Hematopoietic multipotent progenitor cell (in vitro differentiated cells): ENCODE data around the gene SLX4IP. TPM values are rescaled to one million over a fixed set of nuclear protein-coding genes. Genes with fewer than 3 reads are reported as not detected.

Source experiments
- DNase-seq, 3 donors: peaks; one replicate each; pipeline ENCODE4 v3.0.0-alpha.2; 2011 to 2015; ENCODE audit warnings: low read depth in 2 of 3, low spot score in 2 of 3
- total RNA-seq: library from RNA; depleted of rRNA; stranded (reverse); fragments of >200 nt; gene quantifications from one replicate; pipeline ENCODE4 v1.2.3, GENCODE V29; 2012

The SLX4IP gene
- total RNA-seq, 1 donor, result 4.6 TPM

GRCh38 chr20:10640897-10641296 lies 205.8 kb downstream of the SLX4IP start:
- no peak for DNase-seq

GRCh38 chr20:10641467-10641866 lies 206.4 kb downstream of the SLX4IP start:
- DNase-seq, result no peak

GRCh38 chr20:10641893-10642292 lies 206.8 kb downstream of the SLX4IP start:
- no peak for DNase-seq

GRCh38 chr20:10642856-10643559 lies 207.9 kb downstream of the SLX4IP start:
- peak in 1 of 3 donors; percentile 9 for DNase-seq

GRCh38 chr20:10643560-10643873 lies 208.4 kb downstream of the SLX4IP start:
- DNase-seq, result no peak

GRCh38 chr20:10644458-10645204 lies 209.5 kb downstream of the SLX4IP start:
- DNase-seq, result peak in 1 of 3 donors; percentile 22

GRCh38 chr20:10645205-10645570 lies 210.1 kb downstream of the SLX4IP start:
- DNase-seq, result no peak

GRCh38 chr20:10646006-10646405 lies 210.9 kb downstream of the SLX4IP start:
- DNase-seq, result no peak

- no peak for DNase-seq
Observed at GRCh38 chr20:10646886-10647420, 211.8 kb downstream of the SLX4IP start.

- peak in 1 of 3 donors; percentile 34 for DNase-seq
Observed at GRCh38 chr20:10647471-10647870, 212.4 kb downstream of the SLX4IP start.

GRCh38 chr20:10647909-10648308 lies 212.8 kb downstream of the SLX4IP start:
- no peak for DNase-seq

GRCh38 chr20:10648651-10649050 lies 213.5 kb downstream of the SLX4IP start:
- DNase-seq, result no peak

- no peak for DNase-seq
Observed at GRCh38 chr20:10649080-10649796, 214.1 kb downstream of the SLX4IP start.

- DNase-seq, result no peak
Observed at GRCh38 chr20:10649797-10650160, 214.7 kb downstream of the SLX4IP start.

- DNase-seq, result peak in 2 of 3 donors; percentile 26 to 63
Observed at GRCh38 chr20:10651227-10651990, 216.3 kb downstream of the SLX4IP start.

- DNase-seq, result no peak
Observed at GRCh38 chr20:10652185-10652584, 217.1 kb downstream of the SLX4IP start.

- DNase-seq, result no peak
Observed at GRCh38 chr20:10652660-10653261, 217.7 kb downstream of the SLX4IP start.

GRCh38 chr20:10653599-10654249 lies 218.6 kb downstream of the SLX4IP start:
- no peak for DNase-seq

GRCh38 chr20:10654250-10654610 lies 219.1 kb downstream of the SLX4IP start:
- no peak for DNase-seq

GRCh38 chr20:10654630-10655029 lies 219.5 kb downstream of the SLX4IP start:
- no peak for DNase-seq
